ENCODE measurements around the gene BIRC3. TPM values are rescaled to one million over a fixed set of nuclear protein-coding genes. Genes with fewer than 3 reads are reported as not detected.

BIRC3 gene
- total RNA-seq, 2 experiments from 2014 or later, result 27.2 to 66.9 TPM

DNA sequence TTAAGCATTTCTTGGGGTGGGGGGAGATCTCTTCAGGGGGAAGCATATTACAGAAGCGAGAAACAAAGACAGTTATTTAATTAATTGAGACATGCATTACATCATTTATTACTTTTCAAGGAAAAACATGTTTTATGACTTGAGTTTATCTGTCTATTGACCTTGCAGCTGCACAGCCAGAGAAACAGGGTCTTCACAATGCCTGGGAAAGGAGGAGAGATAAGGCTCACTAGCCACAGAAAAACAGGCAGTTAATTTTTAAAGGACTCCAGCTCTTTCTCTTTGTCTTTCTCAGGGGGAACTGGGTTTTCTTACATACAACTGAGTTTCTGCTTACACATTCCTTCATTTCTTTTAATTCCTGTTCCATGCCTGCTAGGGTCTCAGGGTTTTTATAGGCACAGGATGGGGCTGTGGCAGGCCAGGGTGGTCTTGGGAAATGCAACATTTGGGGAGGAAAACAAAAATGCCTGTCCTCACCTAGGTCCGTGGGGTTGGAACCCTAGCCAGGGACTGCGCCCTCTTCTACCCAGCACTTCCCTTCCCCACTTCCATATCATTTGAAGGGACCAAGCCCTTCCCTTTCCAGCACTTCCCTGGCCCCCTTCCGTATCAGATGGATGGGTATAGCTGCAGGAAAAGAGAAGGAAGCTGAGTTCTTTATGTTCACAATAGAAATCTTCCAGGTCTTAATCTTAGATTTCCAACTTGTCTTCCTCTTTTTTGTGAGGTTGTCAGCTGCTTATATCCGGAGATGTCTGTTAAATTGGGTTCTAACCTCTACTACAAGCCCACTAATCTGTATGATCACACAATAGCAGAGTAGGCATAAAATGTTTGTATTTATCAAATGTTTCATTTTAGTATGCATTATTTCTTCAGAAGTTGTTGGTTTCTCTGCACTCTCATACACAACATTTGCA, 68.1 kb downstream of the BIRC3 start:
- ChIA-PET CTCF (ENCODE audit: unreplicated experiment) (no interaction called here), POLR2A (no interaction called here)
- no TSS peak for BruUV-seq (replicated peaks)
- Histone ChIP-seq H3K4me2 (ENCODE audit: low read length) (no peak overlapping the region), H3K36me3 (ENCODE audit: insufficient read depth, low read length) (peaks cover 35% of the 10 kb centered on the region), H3K4me1 (ENCODE audit: insufficient read depth, low read length, poor library complexity, severe bottlenecking) (no peaks in the 10 kb centered on the region), H3K79me2 (ENCODE audit: insufficient read depth, low read depth, low read length) (no peaks in the 10 kb centered on the region), H4K20me1 (ENCODE audit: insufficient read depth, low read length) (no peaks in the 10 kb centered on the region), H3K27ac (ENCODE audit: low read depth, low read length, poor library complexity, severe bottlenecking) (no peak overlapping the region), H3K4me3 (ENCODE audit: low read depth, low read length, poor library complexity, severe bottlenecking) (no peak overlapping the region), H3K9me3 (ENCODE audit: low read length) (no peaks in the 10 kb centered on the region), H3K9me2 (ENCODE audit: insufficient read depth, low read length) (no peaks in the 10 kb centered on the region), H2AFZ (ENCODE audit: low read length) (no peak overlapping the region)
- no peak for DNase-seq (ENCODE audit: low spot score)
- intact Hi-C loops (cut with micrococcal nuclease; ENCODE audit: unreplicated experiment), result no loop called here
- no peak for TF ChIP-seq EZH2phosphoT487 (IDR thresholded peaks at IDR 0.05; ENCODE audit: borderline replicate concordance, low read depth, low read length)
- TF ChIP-seq, protein P1, sequence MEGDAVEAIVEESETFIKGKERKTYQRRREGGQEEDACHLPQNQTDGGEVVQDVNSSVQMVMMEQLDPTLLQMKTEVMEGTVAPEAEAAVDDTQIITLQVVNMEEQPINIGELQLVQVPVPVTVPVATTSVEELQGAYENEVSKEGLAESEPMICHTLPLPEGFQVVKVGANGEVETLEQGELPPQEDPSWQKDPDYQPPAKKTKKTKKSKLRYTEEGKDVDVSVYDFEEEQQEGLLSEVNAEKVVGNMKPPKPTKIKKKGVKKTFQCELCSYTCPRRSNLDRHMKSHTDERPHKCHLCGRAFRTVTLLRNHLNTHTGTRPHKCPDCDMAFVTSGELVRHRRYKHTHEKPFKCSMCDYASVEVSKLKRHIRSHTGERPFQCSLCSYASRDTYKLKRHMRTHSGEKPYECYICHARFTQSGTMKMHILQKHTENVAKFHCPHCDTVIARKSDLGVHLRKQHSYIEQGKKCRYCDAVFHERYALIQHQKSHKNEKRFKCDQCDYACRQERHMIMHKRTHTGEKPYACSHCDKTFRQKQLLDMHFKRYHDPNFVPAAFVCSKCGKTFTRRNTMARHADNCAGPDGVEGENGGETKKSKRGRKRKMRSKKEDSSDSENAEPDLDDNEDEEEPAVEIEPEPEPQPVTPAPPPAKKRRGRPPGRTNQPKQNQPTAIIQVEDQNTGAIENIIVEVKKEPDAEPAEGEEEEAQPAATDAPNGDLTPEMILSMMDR (conservative IDR thresholded peaks at IDR 0.05; ENCODE audit: low read length), result no peak

DNA sequence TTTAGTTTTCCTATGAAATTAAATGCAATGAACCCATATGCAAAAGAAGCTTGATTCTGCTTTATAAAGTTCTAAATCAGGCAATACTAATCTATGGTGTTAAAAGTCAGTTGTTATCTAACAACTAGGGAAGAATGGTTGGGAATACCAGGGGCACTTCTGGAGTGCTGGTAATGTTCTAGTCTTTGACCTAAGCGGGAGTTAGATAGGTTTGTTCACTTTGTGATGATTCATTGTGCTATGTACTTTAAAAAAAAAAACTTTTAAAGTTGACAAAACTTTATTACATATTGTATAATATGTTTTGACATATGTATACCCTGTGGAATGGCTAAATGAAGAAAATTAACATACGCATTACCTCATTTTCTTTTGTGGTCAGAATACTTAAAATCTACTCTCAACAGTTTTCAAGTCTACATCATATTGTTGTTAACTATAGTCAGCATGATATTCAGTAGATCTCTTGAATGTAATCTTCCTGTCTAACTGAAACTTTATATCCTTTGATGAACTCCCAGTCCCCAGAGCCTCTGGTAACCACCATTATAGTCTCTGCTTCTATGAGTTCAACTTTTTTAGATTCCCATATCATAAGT, 69.0 kb downstream of the BIRC3 start:
- Histone ChIP-seq H3K79me2 (ENCODE audit: insufficient read depth, low read depth, low read length) (no peaks in the 10 kb centered on the region), H2AFZ (ENCODE audit: low read length) (no peak overlapping the region), H3K4me2 (ENCODE audit: low read length) (no peak overlapping the region), H3K36me3 (ENCODE audit: insufficient read depth, low read length) (peaks cover 37% of the 10 kb centered on the region), H3K4me3 (ENCODE audit: low read depth, low read length, poor library complexity, severe bottlenecking) (no peak overlapping the region), H4K20me1 (ENCODE audit: insufficient read depth, low read length) (no peaks in the 10 kb centered on the region), H3K4me1 (ENCODE audit: insufficient read depth, low read length, poor library complexity, severe bottlenecking) (no peaks in the 10 kb centered on the region), H3K9me3 (ENCODE audit: low read length) (no peaks in the 10 kb centered on the region), H3K27ac (ENCODE audit: low read depth, low read length, poor library complexity, severe bottlenecking) (no peak overlapping the region), H3K9me2 (ENCODE audit: insufficient read depth, low read length) (no peaks in the 10 kb centered on the region)
- ChIA-PET POLR2A (no interaction called here), CTCF (ENCODE audit: unreplicated experiment) (no interaction called here)
- TF ChIP-seq, protein P1 (conservative IDR thresholded peaks at IDR 0.05; ENCODE audit: low read length), result no peak
- TF ChIP-seq EZH2phosphoT487 (IDR thresholded peaks at IDR 0.05; ENCODE audit: borderline replicate concordance, low read depth, low read length), result no peak
- intact Hi-C loops (cut with micrococcal nuclease; ENCODE audit: unreplicated experiment), result no loop called here
- DNase-seq (ENCODE audit: low spot score), result no peak
- no TSS peak for BruUV-seq (replicated peaks)
